ENCODE results near the gene UBE3B.

DNA sequence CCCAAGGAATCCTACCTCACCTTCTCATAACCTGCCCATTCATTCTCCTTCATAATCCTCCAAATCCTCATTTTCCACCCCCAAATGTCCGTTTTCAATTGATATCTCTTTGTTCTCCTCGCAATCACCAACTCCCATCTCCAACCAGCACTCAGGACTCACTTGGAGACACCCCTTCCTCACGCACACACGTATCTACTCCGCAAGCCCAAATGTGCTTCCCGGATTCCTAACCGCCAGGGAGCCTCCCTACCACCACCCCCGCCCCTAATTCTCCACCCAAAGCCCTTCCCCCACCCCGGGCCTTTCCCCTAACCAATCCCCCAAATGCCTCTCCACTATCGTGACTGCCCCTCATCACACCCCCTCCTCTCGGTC, 638 bp upstream of the UBE3B start:
- TF ChIP-seq EP300 (IDR thresholded peaks at IDR 0.05) (no peak), POLR2A (IDR thresholded peaks at IDR 0.05) (no peak), POLR2AphosphoS5 (IDR thresholded peaks at IDR 0.05) (no peak)
- TF ChIP-seq, protein P1, sequence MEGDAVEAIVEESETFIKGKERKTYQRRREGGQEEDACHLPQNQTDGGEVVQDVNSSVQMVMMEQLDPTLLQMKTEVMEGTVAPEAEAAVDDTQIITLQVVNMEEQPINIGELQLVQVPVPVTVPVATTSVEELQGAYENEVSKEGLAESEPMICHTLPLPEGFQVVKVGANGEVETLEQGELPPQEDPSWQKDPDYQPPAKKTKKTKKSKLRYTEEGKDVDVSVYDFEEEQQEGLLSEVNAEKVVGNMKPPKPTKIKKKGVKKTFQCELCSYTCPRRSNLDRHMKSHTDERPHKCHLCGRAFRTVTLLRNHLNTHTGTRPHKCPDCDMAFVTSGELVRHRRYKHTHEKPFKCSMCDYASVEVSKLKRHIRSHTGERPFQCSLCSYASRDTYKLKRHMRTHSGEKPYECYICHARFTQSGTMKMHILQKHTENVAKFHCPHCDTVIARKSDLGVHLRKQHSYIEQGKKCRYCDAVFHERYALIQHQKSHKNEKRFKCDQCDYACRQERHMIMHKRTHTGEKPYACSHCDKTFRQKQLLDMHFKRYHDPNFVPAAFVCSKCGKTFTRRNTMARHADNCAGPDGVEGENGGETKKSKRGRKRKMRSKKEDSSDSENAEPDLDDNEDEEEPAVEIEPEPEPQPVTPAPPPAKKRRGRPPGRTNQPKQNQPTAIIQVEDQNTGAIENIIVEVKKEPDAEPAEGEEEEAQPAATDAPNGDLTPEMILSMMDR (IDR thresholded peaks at IDR 0.05) = no peak
